Activated CD8-positive, alpha-beta T cell treated with anti-CD3 and anti-CD28 coated beads, Interleukin-2, amount 10 ng/mL, durations not matched to agents 7 days and 5 days (primary cell): ENCODE results near the gene NPM3. TPM values are rescaled to one million over a fixed set of nuclear protein-coding genes. Genes with fewer than 3 reads are reported as not detected.

Experiments
- ATAC-seq: fragments of 150-1000 bp; cut with Tn5 transposase; one replicate; pipeline ENCODE4 v1.10.0; 2021; ENCODE audit warnings: moderate library complexity
- CTCF ChIA-PET: fragments of 350-600 bp; sonication (Branson Sonifier 250); formaldehyde crosslinking; loops from one replicate; lab custom pipeline; 2021; ENCODE audit warnings: antibody characterized with exemption; lab: Charles Lee
- POLR2A ChIA-PET: fragments of 350-600 bp; sonication (Branson Sonifier 250); formaldehyde crosslinking; loops from one replicate; lab custom pipeline; 2021; ENCODE audit warnings: antibody characterized with exemption; lab: Charles Lee
- DNase-seq: peaks from one replicate; pipeline ENCODE4 v3.0.0-alpha.2; 2020
- H3K27ac Mint-ChIP-seq: one replicate; pipeline ENCODE4 v1.8.0; 2021; ENCODE audit warnings: mild to moderate bottlenecking, mixed read lengths
- H3K27me3 Mint-ChIP-seq: one replicate; pipeline ENCODE4 v1.8.0; 2021; ENCODE audit warnings: low read depth, mixed read lengths
- H3K36me3 Mint-ChIP-seq: one replicate; pipeline ENCODE4 v1.8.0; 2021; ENCODE audit warnings: low read depth, mixed read lengths
- H3K4me1 Mint-ChIP-seq: one replicate; pipeline ENCODE4 v1.8.0; 2021; ENCODE audit warnings: low read depth, mixed read lengths
- H3K4me3 Mint-ChIP-seq: one replicate; pipeline ENCODE4 v1.8.0; 2021; ENCODE audit warnings: mild to moderate bottlenecking, mixed read lengths
- H3K9me3 Mint-ChIP-seq: one replicate; pipeline ENCODE4 v1.8.0; 2022; ENCODE audit warnings: mixed read lengths; ENCODE audit not compliant: insufficient read depth
- total RNA-seq, 2 experiments: library from RNA; stranded (reverse); gene quantifications; one replicate each; pipeline ENCODE4 v1.2.3, GENCODE V29; 2021

NPM3 gene
- total RNA-seq, 2 experiments from 2014 or later: 49.7 to 58.3 TPM

DNA sequence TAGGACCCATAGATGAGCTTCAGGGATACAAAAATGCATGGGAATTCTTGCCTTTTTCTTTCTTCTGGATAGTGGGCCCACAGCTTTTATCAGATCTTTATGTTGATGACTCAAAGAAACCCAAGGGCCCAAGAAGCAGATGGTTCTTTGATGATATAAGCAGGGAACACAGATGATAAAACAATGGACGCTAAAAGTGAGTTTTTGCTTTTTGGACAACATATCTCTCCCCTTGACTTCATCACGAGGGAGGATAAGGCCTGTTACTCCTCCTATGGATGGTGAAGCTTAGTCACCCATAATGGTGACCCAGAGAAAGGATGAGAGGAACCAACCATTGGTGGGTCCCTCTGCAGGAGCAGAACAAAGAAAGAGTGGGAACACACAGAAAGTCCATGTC is 41.5 kb upstream of the NPM3 start:
- no peaks in the 10 kb centered on the region for H3K27me3 Mint-ChIP-seq
- ATAC-seq (no peak), DNase-seq (no peak)
- ChIA-PET CTCF (interaction anchor here (0.8 to 1.6 kb wide), 2 partner anchors 11 to 16 kb away, joined by 3 read pairs; no protein-coding TSS in a partner anchor), POLR2A (no interaction called here)
- peaks cover 3% of the 10 kb centered on the region for H3K36me3 Mint-ChIP-seq
- no peaks in the 10 kb centered on the region for H3K9me3 Mint-ChIP-seq
- H3K4me3 Mint-ChIP-seq: no peak overlapping the region
- no peak overlapping the region for H3K27ac Mint-ChIP-seq
- H3K4me1 Mint-ChIP-seq: peaks cover 4% of the 10 kb centered on the region

- no peaks in the 10 kb centered on the region for H3K27me3 Mint-ChIP-seq
- H3K4me3 Mint-ChIP-seq: peak overlapping the region; percentile 96
- ChIA-PET CTCF (interaction anchor here (0.8 to 4.2 kb wide), 11 partner anchors 14 to 665 kb away, joined by 3 to 42 read pairs (median 5); partner anchors contain the start of gene NPM3), POLR2A (interaction anchor here (0.8 to 2.9 kb wide), 19 partner anchors 7 to 300 kb away, joined by 3 to 49 read pairs (median 5); partner anchors contain the start of genes ARMH3, HPS6 and NPM3)
- DNase-seq (no peak), ATAC-seq (peak; percentile 45)
- H3K36me3 Mint-ChIP-seq: peaks cover 25% of the 10 kb centered on the region
- peaks cover 24% of the 10 kb centered on the region for H3K4me1 Mint-ChIP-seq
- H3K27ac Mint-ChIP-seq: peak overlapping the region; percentile 99
- no peaks in the 10 kb centered on the region for H3K9me3 Mint-ChIP-seq
These were observed 35.8 kb upstream of the NPM3 start for GRCh38 chr10:101818872-101819633.

- H3K4me3 Mint-ChIP-seq: peak within 1 kb of the TSS; percentile 96
- peaks cover 31% of the 10 kb centered on the region for H3K4me1 Mint-ChIP-seq
- H3K27me3 Mint-ChIP-seq: no peaks in the 10 kb centered on the region
- peaks cover 31% of the 10 kb centered on the region for H3K36me3 Mint-ChIP-seq
- ChIA-PET CTCF (interaction anchor here (1.1 to 4.2 kb wide), 10 partner anchors 15 to 297 kb away, joined by 3 to 42 read pairs (median 5); partner anchors contain the start of gene NPM3), POLR2A (interaction anchor here (0.7 to 2.9 kb wide), 28 partner anchors 8 to 1447 kb away, joined by 3 to 49 read pairs (median 4); partner anchors contain the start of genes ARMH3, HPS6 and NPM3)
- ATAC-seq (peak; percentile 93), DNase-seq (peak; percentile 99)
- no peaks in the 10 kb centered on the region for H3K9me3 Mint-ChIP-seq
- peak within 1 kb of the TSS; percentile 99 for H3K27ac Mint-ChIP-seq
These were observed 35.0 kb upstream of the NPM3 start, which contains the start of gene OGA for GRCh38 chr10:101818119-101818871. Gene OGA (minus strand): TSS chr10:101818444. CDS start chr10:101818022, 422 bp downstream.

GRCh38 chr10:101817337-101818118 is 34.3 kb upstream of the NPM3 start:
- CTCF ChIA-PET: interaction anchor here (1.6 to 4.2 kb wide), 7 partner anchors 19 to 37 kb away, joined by 4 to 42 read pairs (median 9); partner anchors contain the start of gene NPM3
- POLR2A ChIA-PET: interaction anchor here (0.6 to 2.9 kb wide), 26 partner anchors 9 to 1447 kb away, joined by 3 to 49 read pairs (median 4); partner anchors contain the start of genes HPS6, LDB1 and NPM3
- ATAC-seq (peak; percentile 25), DNase-seq (peak; percentile 58)
- Mint-ChIP-seq H3K4me1 (peaks cover 38% of the 10 kb centered on the region), H3K4me3 (peak overlapping the region; percentile 96), H3K27me3 (no peaks in the 10 kb centered on the region), H3K9me3 (no peaks in the 10 kb centered on the region), H3K27ac (peak overlapping the region; percentile 99), H3K36me3 (peaks cover 36% of the 10 kb centered on the region)

- Mint-ChIP-seq H3K27ac (peak overlapping the region; percentile 99), H3K4me1 (peaks cover 38% of the 10 kb centered on the region), H3K9me3 (no peaks in the 10 kb centered on the region), H3K36me3 (peaks cover 39% of the 10 kb centered on the region), H3K27me3 (no peaks in the 10 kb centered on the region), H3K4me3 (peak overlapping the region; percentile 96)
- POLR2A ChIA-PET: interaction anchor here (0.6 to 2.9 kb wide), 11 partner anchors 12 to 303 kb away, joined by 3 to 18 read pairs (median 4); partner anchors contain the start of genes ARMH3, LDB1 and NPM3
- CTCF ChIA-PET: interaction anchor here (1.0 to 3.7 kb wide), 5 partner anchors 19 to 42 kb away, joined by 4 to 22 read pairs (median 6); no protein-coding TSS in a partner anchor
- no peak for DNase-seq
- no peak for ATAC-seq
These were observed 33.7 kb upstream of the NPM3 start for GRCh38 chr10:101816913-101817336.

DNA sequence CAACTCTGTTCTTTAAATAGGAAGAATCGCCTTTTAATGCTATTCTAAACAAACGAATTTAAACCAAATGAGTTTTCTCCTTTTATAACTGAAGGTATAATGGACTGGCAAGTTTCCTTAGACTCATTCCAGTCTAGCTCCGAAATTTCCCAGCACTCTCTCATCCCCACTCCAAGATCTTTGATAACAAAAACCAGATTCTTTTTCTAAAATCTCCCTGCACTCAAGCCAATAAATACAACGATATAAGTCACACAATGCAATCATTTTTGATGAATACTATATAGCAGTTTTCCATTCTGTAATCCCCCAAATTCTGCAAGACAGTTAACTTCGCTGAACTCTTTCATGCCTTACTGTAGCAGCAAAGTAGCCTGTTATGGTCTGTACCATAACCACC is 33.1 kb upstream of the NPM3 start:
- Mint-ChIP-seq H3K36me3 (peaks cover 40% of the 10 kb centered on the region), H3K27ac (peak overlapping the region; percentile 88), H3K4me1 (peaks cover 38% of the 10 kb centered on the region), H3K9me3 (no peaks in the 10 kb centered on the region), H3K27me3 (no peaks in the 10 kb centered on the region), H3K4me3 (peak overlapping the region; percentile 96)
- no peak for ATAC-seq
- POLR2A ChIA-PET: interaction anchor here (0.8 to 2.9 kb wide), 6 partner anchors 12 to 239 kb away, joined by 3 to 12 read pairs (median 3); partner anchors contain the start of gene ARMH3
- CTCF ChIA-PET: interaction anchor here (1.0 to 3.6 kb wide), 5 partner anchors 24 to 193 kb away, joined by 4 to 22 read pairs (median 6); no protein-coding TSS in a partner anchor
- DNase-seq: no peak

GRCh38 chr10:101814466-101815071 is 31.3 kb upstream of the NPM3 start:
- ATAC-seq (no peak), DNase-seq (no peak)
- ChIA-PET CTCF (interaction anchor here (0.5 to 3.6 kb wide), 5 partner anchors 21 to 301 kb away, joined by 3 to 22 read pairs (median 3); no protein-coding TSS in a partner anchor), POLR2A (no interaction called here)
- Mint-ChIP-seq H3K9me3 (no peaks in the 10 kb centered on the region), H3K4me3 (peak overlapping the region; percentile 96), H3K27ac (peak overlapping the region; percentile 80), H3K36me3 (peaks cover 51% of the 10 kb centered on the region), H3K27me3 (no peaks in the 10 kb centered on the region), H3K4me1 (peaks cover 38% of the 10 kb centered on the region)

DNA sequence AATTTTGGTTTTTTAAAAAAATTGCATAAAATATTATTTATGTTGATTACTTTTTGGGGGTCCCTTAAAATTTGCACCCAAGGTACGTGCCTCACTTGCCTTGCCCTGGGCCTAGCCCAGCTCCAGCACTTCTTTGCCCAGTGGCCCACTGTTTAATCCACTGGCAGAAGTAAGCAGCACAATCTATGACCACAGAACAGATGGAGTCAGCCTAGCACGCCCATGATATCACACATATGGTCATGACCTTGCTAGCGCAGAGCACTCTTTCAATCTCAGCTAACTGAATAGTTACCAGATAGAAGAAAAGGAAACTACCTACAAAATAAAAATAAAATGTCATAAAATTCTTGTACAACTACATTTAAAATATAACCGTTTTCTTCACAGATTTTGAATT is 29.4 kb upstream of the NPM3 start:
- no peak overlapping the region for H3K4me3 Mint-ChIP-seq
- peaks cover 34% of the 10 kb centered on the region for H3K4me1 Mint-ChIP-seq
- H3K27me3 Mint-ChIP-seq: no peaks in the 10 kb centered on the region
- ATAC-seq (no peak), DNase-seq (no peak)
- H3K27ac Mint-ChIP-seq: no peak overlapping the region
- H3K9me3 Mint-ChIP-seq: no peaks in the 10 kb centered on the region
- ChIA-PET POLR2A (no interaction called here), CTCF (interaction anchor here (0.6 to 1.8 kb wide), 5 partner anchors 28 to 253 kb away, joined by 3 to 8 read pairs (median 3); no protein-coding TSS in a partner anchor)
- H3K36me3 Mint-ChIP-seq: peaks cover 60% of the 10 kb centered on the region

- CTCF ChIA-PET: no interaction called here
- ATAC-seq (no peak), DNase-seq (no peak)
- Mint-ChIP-seq H3K4me1 (peaks cover 5% of the 10 kb centered on the region), H3K27ac (no peak overlapping the region), H3K27me3 (no peaks in the 10 kb centered on the region), H3K36me3 (peaks cover 48% of the 10 kb centered on the region), H3K9me3 (no peaks in the 10 kb centered on the region), H3K4me3 (no peak overlapping the region)
- POLR2A ChIA-PET: interaction anchor here (1.3 kb wide), 1 partner anchor 24 kb away, joined by 4 read pairs; the partner anchor contains the start of gene NPM3
These were observed 23.9 kb upstream of the NPM3 start for GRCh38 chr10:101807158-101807557.

- H3K36me3 Mint-ChIP-seq: peaks cover 55% of the 10 kb centered on the region
- peaks cover 8% of the 10 kb centered on the region for H3K4me1 Mint-ChIP-seq
- no peaks in the 10 kb centered on the region for H3K27me3 Mint-ChIP-seq
- ChIA-PET POLR2A (interaction anchor here (1.3 kb wide), 1 partner anchor 8 kb away, joined by 3 read pairs; no protein-coding TSS in a partner anchor), CTCF (no interaction called here)
- H3K9me3 Mint-ChIP-seq: no peaks in the 10 kb centered on the region
- no peak overlapping the region for H3K27ac Mint-ChIP-seq
- no peak overlapping the region for H3K4me3 Mint-ChIP-seq
- no peak for DNase-seq
- ATAC-seq: no peak
These were observed 20.3 kb upstream of the NPM3 start for GRCh38 chr10:101803511-101803910.
